HepG2 (cell line): ENCODE measurements around the gene ADAM15. TPM values are rescaled to one million over a fixed set of nuclear protein-coding genes. Genes with fewer than 3 reads are reported as not detected.
A peak's percentile ranks its signal among the peaks of the same experiment; 100 is the strongest.

Source experiments
- ATAC-seq: fragments of 200-7000 bp; cut with Tn5 transposase; 3 replicates; pipeline ENCODE4 v1.9.1; 2020; ENCODE audit warnings: mild to moderate bottlenecking, moderate library complexity
- BruUV-seq: library from RNA; stranded (reverse); fragments of 400-500 nt; replicated peaks from 2 replicates; lab custom pipeline; 2021; lab: Mats Ljungman, UMichigan
- CTCF ChIA-PET: fragments of 300-600 bp; formaldehyde crosslinking; extraction: SDS; loops from one replicate; lab custom pipeline; 2021; ENCODE audit warnings: low total read pairs, inconsistent platforms, low intra/inter-chr PET ratio; lab: Yijun Ruan, JAX
- POLR2A ChIA-PET: fragments of 350-600 bp; sonication (Branson Sonifier 250); formaldehyde crosslinking; loops from one replicate; lab custom pipeline; 2020; ENCODE audit warnings: antibody characterized with exemption, inconsistent platforms; lab: Yijun Ruan, JAX
- DNase-seq: peaks from one replicate; pipeline ENCODE4 v3.0.0-alpha.2; 2015; ENCODE audit warnings: low spot score
- FAIRE-seq: peaks from 3 replicates; lab custom pipeline; 2011; peaks lifted over from hg19 to GRCh38; lab: Jason Lieb, UNC
- H2AFZ ChIP-seq: one replicate; pipeline ENCODE4 v1.6.1; 2011; ENCODE audit warnings: low read length, inconsistent platforms
- H3K27ac ChIP-seq: fragments of 300-600 bp; 3 replicates; pipeline ENCODE4 v1.8.0; 2011; ENCODE audit warnings: mixed run types, mild to moderate bottlenecking, mixed read lengths, low read length, inconsistent platforms; ENCODE audit not compliant: insufficient read depth; ENCODE audit errors: extremely low read length
- H3K27me3 ChIP-seq, 2 experiments: fragments of 200-600 bp in 1 of 2; 2 replicates in 1 of 2; 3 replicates in 1 of 2; pipeline versions ENCODE4 v1.6.0 to v1.8.0; 2011; ENCODE audit warnings: low read length in 2 of 2, mild to moderate bottlenecking in 2 of 2, moderate library complexity in 2 of 2, inconsistent platforms in 1 of 2; ENCODE audit not compliant: insufficient read depth in 2 of 2, control insufficient read depth in 1 of 2
- H3K36me3 ChIP-seq, 2 experiments: fragments of 200-600 bp in 1 of 2; replicated peaks in 1 of 2; 2 replicates in 1 of 2; 3 replicates in 1 of 2; pipeline versions ENCODE4 v1.5.1 to v1.8.0; 2011; ENCODE audit warnings: low read length in 2 of 2, inconsistent platforms in 1 of 2; ENCODE audit not compliant: insufficient read depth in 2 of 2, control insufficient read depth in 1 of 2
- H3K4me1 ChIP-seq: 2 replicates; pipeline ENCODE4 v1.5.1; 2012; ENCODE audit warnings: low read length, inconsistent platforms; ENCODE audit not compliant: insufficient read depth
- H3K4me2 ChIP-seq: 2 replicates; pipeline ENCODE4 v1.6.0; 2011; ENCODE audit warnings: low read depth, low read length, inconsistent platforms
- H3K4me3 ChIP-seq, 3 experiments: fragments of 200-600 bp in 1 of 3; sonication (generic), shearing (Covaris generic) in 1 of 3; replicated peaks in 1 of 3; 2 replicates each; pipeline ENCODE4 v1.5.1; 2011 to 2016; ENCODE audit warnings: low read length in 3 of 3, inconsistent platforms in 2 of 3, low read depth in 2 of 3, mild to moderate bottlenecking in 2 of 3, control low read depth in 1 of 3, mixed read lengths in 1 of 3; ENCODE audit not compliant: insufficient read depth in 1 of 3
- H3K79me2 ChIP-seq: one replicate; pipeline ENCODE4 v1.6.1; 2011; ENCODE audit warnings: low read length, inconsistent platforms; ENCODE audit not compliant: insufficient read depth
- H3K9ac ChIP-seq: 2 replicates; pipeline ENCODE4 v1.6.0; 2011; ENCODE audit warnings: mild to moderate bottlenecking, low read depth, low read length, inconsistent platforms; ENCODE audit not compliant: insufficient read depth
- H3K9me3 ChIP-seq: 2 replicates; pipeline ENCODE4 v1.5.1; 2012; ENCODE audit warnings: mild to moderate bottlenecking, low read length
- H4K20me1 ChIP-seq: 2 replicates; pipeline ENCODE4 v1.6.0; 2011; ENCODE audit warnings: inconsistent platforms, mild to moderate bottlenecking, low read length, moderate library complexity; ENCODE audit not compliant: insufficient read depth
- HMGXB4 ChIP-seq, 2 experiments: sonication (generic) in 1 of 2; formaldehyde crosslinking in 1 of 2; IDR thresholded peaks; 2 replicates each; pipeline versions ENCODE4 v1.4.0 to v1.6.1; 2018 to 2020; ENCODE audit warnings: missing genetic modification reagents in 2 of 2, borderline replicate concordance in 1 of 2, low read depth in 1 of 2, mild to moderate bottlenecking in 1 of 2, missing biosample characterization in 1 of 2
- IRF9 ChIP-seq: sonication (generic); formaldehyde crosslinking; IDR thresholded peaks from 2 replicates; pipeline ENCODE4 v1.8.0; 2022; ENCODE audit warnings: missing genetic modification reagents, mild to moderate bottlenecking, borderline replicate concordance
- NFE2 ChIP-seq: sonication (generic); formaldehyde crosslinking; IDR thresholded peaks from 2 replicates; pipeline ENCODE4 v1.4.0; 2020; ENCODE audit warnings: missing genetic modification reagents
- RXRA ChIP-seq: sonication (generic); formaldehyde crosslinking; IDR thresholded peaks from 2 replicates; pipeline ENCODE4 v1.5.1; 2020; ENCODE audit warnings: missing genetic modification reagents
- ZFP91 ChIP-seq: sonication (generic); formaldehyde crosslinking; IDR thresholded peaks from 2 replicates; pipeline ENCODE4 v1.9.0; 2022; ENCODE audit warnings: missing genetic modification reagents, mild to moderate bottlenecking, borderline replicate concordance
- ZNF121 ChIP-seq: sonication (generic); formaldehyde crosslinking; IDR thresholded peaks from 2 replicates; pipeline ENCODE4 v1.5.0; 2020; ENCODE audit warnings: mild to moderate bottlenecking, missing genetic modification reagents
- ZNF263 ChIP-seq: sonication (generic); formaldehyde crosslinking; IDR thresholded peaks from 2 replicates; pipeline ENCODE4 v1.4.0; 2020; ENCODE audit warnings: missing genetic modification reagents
- ZNF768 ChIP-seq: sonication (generic); formaldehyde crosslinking; IDR thresholded peaks from 2 replicates; pipeline ENCODE4 v1.4.0; 2020; ENCODE audit warnings: missing genetic modification reagents
- ZSCAN21 ChIP-seq: sonication (generic); formaldehyde crosslinking; IDR thresholded peaks from 2 replicates; pipeline ENCODE4 v1.8.0; 2022; ENCODE audit warnings: mild to moderate bottlenecking, missing genetic modification reagents, moderate library complexity, borderline replicate concordance
- WGBS: methylation state at CpG from one replicate; pipeline ENCODE4 v1.1.6; 2017; ENCODE audit warnings: low lambda C conversion rate; 5-methylcytosine and 5-hydroxymethylcytosine counted together
- in situ Hi-C: cut with HindIII; loops from 2 replicates; pipeline ENCODE4 v1.10.0; 2017; ENCODE audit warnings: low pct_unique_long_range_greater_than_20kb; ENCODE audit not compliant: extremely low pct_ligation_motif_present
- intact Hi-C: fragments of 100-400 bp; cut with micrococcal nuclease; formaldehyde crosslinking; loops from one replicate; pipeline ENCODE4 v1.10.0; 2022; ENCODE audit not compliant: unreplicated experiment
- polyA plus RNA-seq, 8 experiments: library from polyadenylated mRNA; depleted of rRNA in 3 of 8; stranded (reverse) in 7 of 8; unstranded in 1 of 8; fragments of >200 nt; fragmentation: Illumina TruSeq in 4 of 8; extraction: Trizol in 4 of 8; gene quantifications; 2 replicates each; pipeline versions ENCODE4 v1.2.1 to v1.2.3, GENCODE V29; 2011 to 2016; ENCODE audit warnings: low read depth in 4 of 8, missing spikeins in 1 of 8, mixed read lengths in 1 of 8; ENCODE audit not compliant: insufficient read depth in 1 of 8
- total RNA-seq, 5 experiments: library from RNA; depleted of rRNA; stranded (reverse); fragments of >200 nt; fragmentation: Illumina TruSeq; extraction: Trizol; gene quantifications; 2 replicates each; pipeline ENCODE4 v1.2.3, GENCODE V29; 2016; ENCODE audit warnings: low read depth in 1 of 5

ADAM15 gene
- total and polyA plus RNA-seq, 2 of the 13 experiments (the other 11 are each of a cell fraction or from before 2014, with no cell fraction given): 17.9 to 25.6 TPM

GRCh38 chr1:155060736-155061135 is 9.6 kb downstream of the ADAM15 start:
- no peaks in the 10 kb centered on the region for H3K9me3 ChIP-seq
- in situ Hi-C loops: loop anchor here (5.0 kb wide), 1 partner anchor 78 kb away; the partner anchor contains the start of gene FLAD1
- POLR2A ChIA-PET: interaction anchor here (1.3 kb wide), 1 partner anchor 11 kb away, joined by 4 read pairs; no protein-coding TSS in a partner anchor
- DNase-seq: no peak
- H3K4me2 ChIP-seq: no peak overlapping the region
- TF ChIP-seq ZNF121 (CRISPR knock-in tag): no peak
- no peak for TF ChIP-seq NFE2 (CRISPR knock-in tag)
- TF ChIP-seq, all 625 proteins: peak for 0
- FAIRE-seq (no peak), ATAC-seq (no peak)
- Histone ChIP-seq H2AFZ (no peak overlapping the region), H3K4me1 (peaks cover 32% of the 10 kb centered on the region), H3K27me3 (no peaks in the 10 kb centered on the region), H3K27ac (no peak overlapping the region), H3K4me3 (no peak overlapping the region), H3K79me2 (peaks cover 9% of the 10 kb centered on the region), H4K20me1 (no peaks in the 10 kb centered on the region), H3K36me3 (peaks cover 6 to 17% of the 10 kb centered on the region in 2 experiments), H3K9ac (no peak overlapping the region)
- CTCF ChIA-PET: interaction anchor here (0.7 to 4.0 kb wide), 5 partner anchors 10 to 99 kb away, joined by 5 to 39 read pairs (median 9); partner anchors contain the start of gene ADAM15
- intact Hi-C loops: loop anchor here (5.0 kb wide), 1 partner anchor 63 kb away; no protein-coding TSS in a partner anchor
- WGBS: 82% methylated on average over 4 of the region's 8 CpGs
- BruUV-seq: no TSS peak

GRCh38 chr1:155061381-155062150 is 10.4 kb downstream of the ADAM15 start:
- Histone ChIP-seq H3K4me1 (peaks cover 32% of the 10 kb centered on the region), H3K9ac (no peak overlapping the region), H2AFZ (no peak overlapping the region), H3K79me2 (peaks cover 9% of the 10 kb centered on the region), H3K4me2 (no peak overlapping the region), H3K9me3 (no peaks in the 10 kb centered on the region), H3K27me3 (no peaks in the 10 kb centered on the region), H3K4me3 (no peak overlapping the region), H3K36me3 (peaks cover 6 to 11% of the 10 kb centered on the region in 2 experiments; a peak in 4 of 5 replicates), H3K27ac (no peak overlapping the region), H4K20me1 (no peaks in the 10 kb centered on the region)
- WGBS: 71% methylated on average over 19 of the region's 21 CpGs
- BruUV-seq: no TSS peak
- CTCF ChIA-PET: interaction anchor here (0.7 to 4.0 kb wide), 9 partner anchors 9 to 155 kb away, joined by 3 to 39 read pairs (median 6); partner anchors contain the start of gene ADAM15
- in situ Hi-C loops (loop anchor here (5.0 kb wide), 1 partner anchor 79 kb away; the partner anchor contains the start of gene FLAD1), intact Hi-C loops (loop anchor here (1.0 to 5.0 kb wide), 3 partner anchors 23 to 87 kb away; partner anchors contain the start of gene CKS1B)
- DNase-seq (peak; percentile 75), ATAC-seq (peak; percentile 53), FAIRE-seq (peak; percentile 91)
- POLR2A ChIA-PET: interaction anchor here (1.0 to 1.3 kb wide), 2 partner anchors 12 to 88 kb away, joined by 4 to 9 read pairs; no protein-coding TSS in a partner anchor
- TF ChIP-seq ZFP91 (CRISPR knock-in tag) (peak; percentile 85), IRF9 (peak; percentile 48; the same call in 1 of the 2 replicates), ZSCAN21 (CRISPR knock-in tag) (0 out of 2 replicates have a peak, but pooled peaks have one; percentile 20), HMGXB4 (CRISPR knock-in tag; IDR thresholded peaks at IDR 0.05; ENCODE audit: borderline replicate concordance in 1 of 2, low read depth in 1 of 2) (peak in 1 of 2 experiments; percentile 47; a peak in 1 of 4 replicates), RXRA (CRISPR knock-in tag) (peak; percentile 33), ZNF263 (CRISPR knock-in tag) (0 out of 2 replicates have a peak, but pooled peaks have one; percentile 41), ZNF768 (CRISPR knock-in tag) (no peak)
